CD4-positive, alpha-beta memory T cell (primary cell): Measurements from ENCODE around the gene BPIFB3. TPM values are rescaled to one million over a fixed set of nuclear protein-coding genes. Genes with fewer than 3 reads are reported as not detected.
"Not testable (repeated sequence)": the region's sequence is repeated elsewhere in the genome, so short reads cannot be mapped to it uniquely, and the experiment has no call there.

Experiments
- CTCF ChIA-PET: fragments of 350-600 bp; sonication (Branson Sonifier 250); formaldehyde crosslinking; loops from one replicate; lab custom pipeline; 2021; ENCODE audit warnings: inconsistent platforms; ENCODE audit not compliant: partially characterized antibody; lab: Charles Lee
- POLR2A ChIA-PET: fragments of 350-600 bp; sonication (Branson Sonifier 250); formaldehyde crosslinking; loops from one replicate; lab custom pipeline; 2021; ENCODE audit not compliant: partially characterized antibody; lab: Charles Lee
- DNase-seq, 5 donors: peaks; one replicate each; pipeline versions ENCODE4 v3.0.0 to v3.0.0-alpha.2; 2020 to 2022; ENCODE audit warnings: mixed read lengths in 1 of 5
- H3K27ac ChIP-seq: one replicate; pipeline ENCODE4 v1.7.0; 2013; ENCODE audit warnings: low read depth, low read length
- H3K27me3 ChIP-seq: 2 replicates; pipeline ENCODE4 v1.7.0; 2013; ENCODE audit warnings: mild to moderate bottlenecking, low read length, moderate library complexity; ENCODE audit not compliant: insufficient read depth
- H3K36me3 ChIP-seq: 2 replicates; pipeline ENCODE4 v1.7.0; 2013; ENCODE audit warnings: mild to moderate bottlenecking, low read length, moderate library complexity; ENCODE audit not compliant: insufficient read depth
- H3K4me1 ChIP-seq: 2 replicates; pipeline ENCODE4 v1.7.0; 2013; ENCODE audit warnings: mild to moderate bottlenecking, low read length, moderate library complexity; ENCODE audit not compliant: insufficient read depth
- H3K4me3 ChIP-seq, 2 donors: one replicate each; pipeline ENCODE4 v1.7.0; 2013; ENCODE audit warnings: low read length in 2 of 2, mild to moderate bottlenecking in 1 of 2
- H3K9me3 ChIP-seq, 2 donors: one replicate each; pipeline ENCODE4 v1.7.0; 2013; ENCODE audit warnings: low read length in 2 of 2, control low read depth in 1 of 2; ENCODE audit not compliant: control insufficient read depth in 1 of 2
- H3K27ac Mint-ChIP-seq, 7 donors: one replicate each; pipeline ENCODE4 v1.8.0; 2020 to 2021; ENCODE audit warnings: mixed read lengths in 7 of 7, mild to moderate bottlenecking in 6 of 7, inconsistent platforms in 3 of 7, moderate library complexity in 3 of 7
- H3K27me3 Mint-ChIP-seq, 2 donors: one replicate each; pipeline ENCODE4 v1.8.0; 2020 to 2021; ENCODE audit warnings: mixed read lengths in 2 of 2
- H3K36me3 Mint-ChIP-seq, 2 donors: one replicate each; pipeline ENCODE4 v1.8.0; 2020 to 2021; ENCODE audit warnings: mixed read lengths in 2 of 2, inconsistent platforms in 1 of 2, mild to moderate bottlenecking in 1 of 2
- H3K4me1 Mint-ChIP-seq, 4 donors: one replicate each; pipeline ENCODE4 v1.8.0; 2020 to 2021; ENCODE audit warnings: mixed read lengths in 4 of 4, mild to moderate bottlenecking in 1 of 4
- H3K4me3 Mint-ChIP-seq, 8 donors: one replicate each; pipeline ENCODE4 v1.8.0; 2020 to 2021; ENCODE audit warnings: mixed read lengths in 8 of 8, mild to moderate bottlenecking in 7 of 8, moderate library complexity in 6 of 8, inconsistent platforms in 3 of 8
- H3K9me3 Mint-ChIP-seq, 8 donors: one replicate each; pipeline ENCODE4 v1.8.0; 2020 to 2021; ENCODE audit warnings: mixed read lengths in 8 of 8, mild to moderate bottlenecking in 5 of 8, inconsistent platforms in 3 of 8, moderate library complexity in 1 of 8
- intact Hi-C: fragments of 100-400 bp; cut with micrococcal nuclease; formaldehyde crosslinking; loops from one replicate; pipeline ENCODE4 v1.15.1; 2023
- polyA plus RNA-seq, 2 donors: library from polyadenylated mRNA; unstranded; fragments of 300-500 nt; fragmentation: Illumina TruSeq; gene quantifications; one replicate each; pipeline ENCODE4 v1.2.3, GENCODE V29; 2021
- total RNA-seq, 2 experiments: library from RNA; stranded (reverse); gene quantifications; one replicate each; pipeline ENCODE4 v1.2.3, GENCODE V29; 2021

BPIFB3 gene
- total and polyA plus RNA-seq, 4 experiments from 2014 or later: not detected

DNA sequence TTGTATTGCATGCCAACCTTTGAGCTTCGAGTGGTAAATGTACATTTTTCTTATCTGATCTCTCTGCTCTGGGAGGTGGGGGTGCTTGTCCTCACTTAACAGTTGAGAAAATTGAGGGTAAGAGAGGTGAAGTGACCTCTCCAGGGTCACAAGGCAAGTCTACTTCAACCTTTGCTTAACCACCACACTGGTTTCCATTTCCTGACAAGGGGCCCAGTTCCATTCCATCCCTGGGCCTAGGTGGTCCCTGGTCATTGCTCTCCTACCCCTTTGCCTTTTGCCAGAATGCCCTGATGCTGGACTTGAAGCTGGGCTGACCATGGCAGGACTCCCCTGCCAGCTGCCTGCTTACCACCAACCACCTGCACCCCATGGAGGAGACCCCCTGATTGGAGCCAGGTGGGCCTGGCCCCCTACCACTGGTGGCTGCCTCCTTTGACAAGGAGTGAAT, 9.9 kb upstream of the BPIFB3 start:
- no peak overlapping the region for H3K4me3 ChIP-seq
- H3K4me1 Mint-ChIP-seq: peaks cover 0 to 8% (median 2%) of the 10 kb centered on the region in 4 donors
- H3K36me3 ChIP-seq: no peaks in the 10 kb centered on the region
- H3K4me1 ChIP-seq: no peaks in the 10 kb centered on the region
- H3K9me3 Mint-ChIP-seq: peaks cover 0 to 22% (median 17%) of the 10 kb centered on the region in 8 donors
- peaks cover 0 to 4% of the 10 kb centered on the region in 2 donors for H3K9me3 ChIP-seq
- H3K27ac Mint-ChIP-seq: no peak overlapping the region
- DNase-seq: no peak
- no peaks in the 10 kb centered on the region for H3K27me3 Mint-ChIP-seq
- POLR2A ChIA-PET: no interaction called here
- H3K27ac ChIP-seq: no peak overlapping the region
- H3K4me3 Mint-ChIP-seq: no peak overlapping the region
- CTCF ChIA-PET: no interaction called here
- intact Hi-C loops: no loop called here
- no peaks in the 10 kb centered on the region for H3K27me3 ChIP-seq
- no peaks in the 10 kb centered on the region for H3K36me3 Mint-ChIP-seq

DNA sequence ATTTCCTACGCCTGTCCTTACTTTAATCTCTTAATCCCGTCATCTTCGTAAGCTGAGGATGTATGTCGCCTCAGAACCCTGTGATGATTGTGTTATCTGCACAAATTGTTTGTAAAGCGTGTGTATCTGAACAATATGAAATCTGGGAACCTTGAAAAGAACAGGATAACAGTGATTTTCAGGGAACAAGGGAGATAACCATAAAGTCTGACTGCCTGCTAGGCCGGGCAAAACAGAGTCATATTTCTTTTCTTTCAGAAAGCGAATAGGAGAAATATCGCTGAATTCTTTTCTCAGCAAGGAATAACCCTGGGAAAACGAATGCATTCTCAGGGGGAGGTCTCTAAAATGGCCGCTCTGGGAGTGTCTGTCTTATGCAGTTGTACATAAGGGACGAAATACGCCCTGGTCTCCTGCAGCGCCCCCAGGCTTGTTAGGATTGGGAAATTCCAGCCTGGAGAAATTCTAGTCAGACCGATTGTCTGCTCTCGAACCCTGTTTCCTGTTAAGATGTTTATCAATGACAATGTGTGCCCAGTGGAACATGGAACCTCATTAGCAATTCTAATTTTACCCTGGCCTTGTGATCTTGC, 8.5 kb upstream of the BPIFB3 start:
- intact Hi-C loops, H3K27me3 Mint-ChIP-seq, H3K36me3 Mint-ChIP-seq, H3K4me3 Mint-ChIP-seq, H3K9me3 ChIP-seq, H3K27ac Mint-ChIP-seq, H3K4me1 ChIP-seq, H3K27me3 ChIP-seq, H3K4me3 ChIP-seq, H3K36me3 ChIP-seq, H3K4me1 Mint-ChIP-seq, H3K27ac ChIP-seq, DNase-seq, CTCF ChIA-PET, POLR2A ChIA-PET: not testable (repeated sequence)
- H3K9me3 Mint-ChIP-seq: peaks cover 0 to 22% (median 17%) of the 10 kb centered on the region in 8 donors

DNA sequence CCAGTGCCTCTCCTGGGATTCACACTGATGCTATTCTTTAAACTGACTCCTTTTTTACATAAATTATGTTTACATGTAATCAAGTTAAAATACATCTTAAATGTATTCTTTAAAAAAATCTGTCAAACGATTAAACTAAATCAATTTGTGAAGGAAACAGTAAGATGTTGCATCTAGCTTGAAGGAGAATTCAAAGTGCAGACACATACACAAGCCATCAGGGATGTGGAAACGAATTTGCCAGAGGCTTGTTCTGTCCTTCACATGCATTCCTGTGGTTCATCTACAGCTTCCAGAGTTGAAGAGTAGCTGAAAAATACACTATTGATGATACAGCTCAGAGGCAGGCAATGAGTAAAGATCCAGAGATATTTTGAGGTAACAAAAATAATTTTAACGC, 7.3 kb upstream of the BPIFB3 start:
- Histone ChIP-seq H3K4me3 (no peak overlapping the region), H3K27ac (no peak overlapping the region), H3K36me3 (no peaks in the 10 kb centered on the region), H3K27me3 (no peaks in the 10 kb centered on the region), H3K4me1 (no peaks in the 10 kb centered on the region), H3K9me3 (peaks cover 0 to 4% of the 10 kb centered on the region in 2 donors)
- H3K4me1 Mint-ChIP-seq: peaks cover 0 to 1% (median under 1%) of the 10 kb centered on the region in 4 donors
- POLR2A ChIA-PET: no interaction called here
- H3K36me3 Mint-ChIP-seq: no peaks in the 10 kb centered on the region
- CTCF ChIA-PET: no interaction called here
- peak overlapping the region in 1 of 7 donors; percentile 5 for H3K27ac Mint-ChIP-seq
- H3K27me3 Mint-ChIP-seq: no peaks in the 10 kb centered on the region
- intact Hi-C loops: no loop called here
- no peak for DNase-seq
- no peak overlapping the region for H3K4me3 Mint-ChIP-seq
- peaks cover 0 to 22% (median 17%) of the 10 kb centered on the region in 8 donors for H3K9me3 Mint-ChIP-seq

DNA sequence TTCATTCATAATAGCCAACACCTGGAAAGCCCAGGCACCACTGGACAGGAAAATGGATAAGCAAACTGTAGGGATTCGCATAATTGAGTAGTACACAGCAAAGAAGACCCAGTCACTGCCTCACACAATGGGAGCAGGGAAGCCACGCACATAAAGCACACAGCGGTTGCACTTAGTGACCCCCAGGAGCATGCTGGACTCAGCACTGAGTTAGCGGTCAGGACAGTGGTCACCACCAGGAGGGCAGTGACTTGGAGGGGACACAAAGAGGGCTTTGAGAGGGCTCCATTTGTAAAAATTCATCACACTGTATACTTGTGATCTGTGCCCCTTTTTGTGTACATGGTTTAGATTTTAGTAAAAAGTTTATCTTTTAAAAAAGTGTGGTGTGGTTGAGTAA, 2.4 kb upstream of the BPIFB3 start:
- H3K9me3 Mint-ChIP-seq: peaks cover 0 to 4% (median 1%) of the 10 kb centered on the region in 8 donors
- no peaks in the 10 kb centered on the region for H3K36me3 Mint-ChIP-seq
- H3K27ac Mint-ChIP-seq: peak overlapping the region in 3 of 7 donors; percentile 7 to 59 (median 37)
- Histone ChIP-seq H3K4me1 (no peaks in the 10 kb centered on the region), H3K27me3 (no peaks in the 10 kb centered on the region), H3K36me3 (no peaks in the 10 kb centered on the region), H3K9me3 (no peaks in the 10 kb centered on the region), H3K4me3 (no peak overlapping the region), H3K27ac (no peak overlapping the region)
- no peak for DNase-seq
- intact Hi-C loops: no loop called here
- H3K4me3 Mint-ChIP-seq: no peak overlapping the region
- H3K4me1 Mint-ChIP-seq: peaks cover 0 to 3% (median 1%) of the 10 kb centered on the region in 4 donors
- ChIA-PET CTCF (no interaction called here), POLR2A (no interaction called here)
- no peaks in the 10 kb centered on the region for H3K27me3 Mint-ChIP-seq

DNA sequence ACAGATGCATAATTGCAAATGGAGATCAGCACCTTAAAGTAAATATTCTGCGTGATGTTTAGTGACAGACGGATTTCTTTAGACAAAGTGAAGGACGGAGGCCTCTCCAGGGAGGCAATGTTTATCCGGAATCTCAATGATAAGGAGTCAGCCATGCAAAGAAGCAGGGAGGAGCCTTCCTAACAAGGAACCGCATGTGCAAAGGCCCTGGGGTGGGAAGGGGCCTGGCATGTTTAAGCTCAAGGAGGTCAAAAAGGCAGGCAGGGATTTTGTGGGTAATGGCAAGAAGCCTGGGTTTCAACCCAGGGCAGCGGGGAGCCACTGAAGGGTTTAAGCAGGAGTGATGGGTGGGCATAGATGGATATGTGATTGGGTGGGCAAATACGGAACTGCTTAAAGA, 678 bp downstream of the BPIFB3 start:
- Histone ChIP-seq H3K27ac (no peak overlapping the region), H3K27me3 (no peaks in the 10 kb centered on the region), H3K4me3 (no peak overlapping the region), H3K4me1 (no peaks in the 10 kb centered on the region), H3K9me3 (no peaks in the 10 kb centered on the region), H3K36me3 (no peaks in the 10 kb centered on the region)
- no peaks in the 10 kb centered on the region for H3K36me3 Mint-ChIP-seq
- CTCF ChIA-PET: no interaction called here
- no peak for DNase-seq
- no peaks in the 10 kb centered on the region for H3K9me3 Mint-ChIP-seq
- POLR2A ChIA-PET: no interaction called here
- H3K4me3 Mint-ChIP-seq: no peak overlapping the region
- intact Hi-C loops: no loop called here
- H3K4me1 Mint-ChIP-seq: peaks cover 0 to 3% (median 3%) of the 10 kb centered on the region in 4 donors
- peak overlapping the region in 1 of 7 donors; percentile 32 for H3K27ac Mint-ChIP-seq
- H3K27me3 Mint-ChIP-seq: no peaks in the 10 kb centered on the region

DNA sequence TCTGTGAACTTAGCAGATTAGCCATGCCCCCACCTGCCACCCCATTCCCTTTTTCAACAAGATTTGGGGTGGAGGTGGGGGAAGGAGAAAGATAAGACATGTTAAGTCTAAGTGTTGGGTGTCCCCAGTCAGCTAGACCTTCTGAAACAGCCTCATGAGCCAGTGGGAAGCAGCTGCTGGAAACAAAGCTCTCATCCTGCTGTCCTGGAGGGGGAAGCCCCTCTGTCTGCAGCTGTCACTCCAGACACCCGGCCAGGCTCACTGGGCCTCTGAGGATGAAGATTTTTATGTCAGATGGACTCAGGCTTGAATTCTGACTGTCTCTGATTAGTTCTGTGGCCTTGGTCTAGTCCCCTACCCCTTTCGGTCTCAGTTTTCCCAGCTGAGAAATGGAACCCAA, 1.1 kb downstream of the BPIFB3 start:
- Mint-ChIP-seq H3K27ac (peak overlapping the region in 1 of 7 donors; percentile 19), H3K27me3 (no peaks in the 10 kb centered on the region), H3K9me3 (no peaks in the 10 kb centered on the region), H3K4me3 (no peak overlapping the region), H3K4me1 (peaks cover 0 to 3% (median 3%) of the 10 kb centered on the region in 4 donors), H3K36me3 (no peaks in the 10 kb centered on the region)
- H3K36me3 ChIP-seq: no peaks in the 10 kb centered on the region
- POLR2A ChIA-PET: no interaction called here
- intact Hi-C loops: no loop called here
- DNase-seq: no peak
- H3K9me3 ChIP-seq: no peaks in the 10 kb centered on the region
- no peak overlapping the region for H3K27ac ChIP-seq
- H3K4me1 ChIP-seq: no peaks in the 10 kb centered on the region
- H3K4me3 ChIP-seq: no peak overlapping the region
- no peaks in the 10 kb centered on the region for H3K27me3 ChIP-seq
- CTCF ChIA-PET: no interaction called here

DNA sequence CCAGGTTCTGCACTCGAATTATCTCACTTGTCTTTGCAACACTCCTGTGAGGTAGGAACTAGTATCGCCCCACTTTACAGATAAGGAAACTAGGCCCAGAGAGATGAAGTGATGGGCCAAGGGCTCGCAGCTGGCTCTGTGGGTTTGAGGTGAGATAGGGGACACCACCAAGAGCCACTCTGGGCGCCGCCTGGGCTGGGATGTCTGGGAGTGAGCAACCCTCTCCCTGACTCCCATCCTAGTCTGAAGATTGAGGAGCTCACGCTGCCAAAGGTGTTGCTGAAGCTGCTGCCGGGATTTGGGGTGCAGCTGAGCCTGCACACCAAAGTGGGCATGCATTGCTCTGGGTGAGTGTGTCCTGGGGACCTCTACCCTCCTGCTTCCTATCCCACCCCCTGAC, 5.4 kb downstream of the BPIFB3 start:
- intact Hi-C loops: no loop called here
- Mint-ChIP-seq H3K27ac (no peak overlapping the region), H3K27me3 (no peaks in the 10 kb centered on the region), H3K4me1 (peaks cover 0 to 3% (median 2%) of the 10 kb centered on the region in 4 donors), H3K4me3 (no peak overlapping the region), H3K9me3 (no peaks in the 10 kb centered on the region), H3K36me3 (no peaks in the 10 kb centered on the region)
- H3K4me3 ChIP-seq: no peak overlapping the region
- ChIA-PET POLR2A (no interaction called here), CTCF (interaction anchor here (1.2 kb wide), 1 partner anchor 37 kb away, joined by 3 read pairs; no protein-coding TSS in a partner anchor)
- H3K27ac ChIP-seq: no peak overlapping the region
- no peak for DNase-seq
- no peaks in the 10 kb centered on the region for H3K4me1 ChIP-seq
- no peaks in the 10 kb centered on the region for H3K27me3 ChIP-seq
- H3K36me3 ChIP-seq: no peaks in the 10 kb centered on the region
- no peaks in the 10 kb centered on the region for H3K9me3 ChIP-seq
